GM21515 (cell line): Measurements from ENCODE around the gene COX4I1.

Experiments used
- ATAC-seq: cut with Tn5 transposase; IDR thresholded peaks from one replicate; pipeline ENCODE4 v1.9.1; 2021; ENCODE audit not compliant: unreplicated experiment

Gene COX4I1

DNA sequence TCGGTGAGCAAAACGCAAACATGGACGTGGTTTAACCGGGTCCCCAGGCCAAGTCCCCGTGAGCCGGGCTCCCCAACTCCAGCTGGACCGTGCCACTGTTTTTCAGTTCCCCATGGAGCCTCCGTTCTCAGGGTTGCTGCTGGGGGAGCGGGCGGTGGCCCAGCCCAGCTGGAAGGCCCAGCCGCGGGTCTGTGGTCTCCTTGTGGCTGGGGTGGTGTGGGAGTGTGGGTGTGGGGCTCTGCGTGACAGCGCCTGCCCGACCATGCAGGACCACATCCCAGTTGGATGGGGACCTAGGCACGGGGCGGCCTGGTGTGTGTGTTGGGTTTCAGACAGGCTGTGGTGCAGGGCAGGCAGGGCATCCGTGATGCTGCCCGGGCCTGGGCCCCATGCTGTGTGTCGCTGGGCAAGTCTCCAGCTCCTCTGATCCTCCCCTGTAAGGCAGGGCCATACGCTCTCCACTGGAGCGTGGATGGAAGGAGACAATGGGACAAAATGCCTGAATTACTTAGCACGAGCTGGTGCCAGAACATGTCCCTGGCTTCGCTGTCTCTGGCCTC, 40.3 kb downstream of the COX4I1 start:
- no peak for ATAC-seq

DNA sequence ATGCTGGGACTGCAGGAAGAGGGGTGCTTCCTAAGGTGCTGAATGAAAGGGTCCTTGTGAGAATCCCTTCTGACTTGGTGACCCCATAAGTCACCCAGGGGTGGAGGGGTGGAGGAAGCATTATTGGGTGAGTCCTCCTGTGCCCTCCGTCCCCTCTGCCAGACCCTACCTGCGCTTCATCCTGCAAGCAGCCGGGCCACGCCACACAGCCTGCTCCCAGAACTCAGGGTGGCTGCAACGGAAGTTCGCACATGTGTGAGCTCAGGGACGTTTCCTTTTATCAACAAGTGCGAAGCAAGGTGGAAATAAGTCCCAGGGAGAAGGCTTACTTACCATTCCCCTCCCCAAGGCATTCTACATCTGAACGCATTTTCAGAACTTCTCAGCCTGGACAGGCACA, 40.9 kb downstream of the COX4I1 start:
- no peak for ATAC-seq

DNA sequence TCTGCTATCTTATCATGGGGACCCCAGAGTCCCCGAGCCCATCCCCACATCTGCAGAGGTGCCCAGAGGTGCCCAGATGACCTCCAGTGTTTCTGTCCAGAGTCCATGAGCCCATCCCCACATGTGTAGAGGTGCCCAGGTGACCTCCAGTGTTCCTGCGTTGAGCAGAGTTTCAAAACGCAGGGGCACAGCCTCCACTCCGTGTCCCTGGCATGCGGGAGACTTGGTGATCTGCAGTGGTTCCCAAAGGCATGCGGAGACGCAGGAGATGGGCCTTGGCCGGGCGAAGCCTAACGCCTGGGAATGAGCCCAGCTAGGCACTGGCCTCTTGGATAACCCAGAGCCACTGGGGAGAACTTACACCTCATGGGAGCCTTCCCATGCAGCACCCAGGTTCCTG, 41.3 kb downstream of the COX4I1 start:
- ATAC-seq = no peak

- no peak for ATAC-seq
Measured at GRCh38 chr16:85842435-85842834, 42.9 kb downstream of the COX4I1 start.

- no peak for ATAC-seq
Measured at GRCh38 chr16:85842848-85843247, 43.4 kb downstream of the COX4I1 start.

DNA sequence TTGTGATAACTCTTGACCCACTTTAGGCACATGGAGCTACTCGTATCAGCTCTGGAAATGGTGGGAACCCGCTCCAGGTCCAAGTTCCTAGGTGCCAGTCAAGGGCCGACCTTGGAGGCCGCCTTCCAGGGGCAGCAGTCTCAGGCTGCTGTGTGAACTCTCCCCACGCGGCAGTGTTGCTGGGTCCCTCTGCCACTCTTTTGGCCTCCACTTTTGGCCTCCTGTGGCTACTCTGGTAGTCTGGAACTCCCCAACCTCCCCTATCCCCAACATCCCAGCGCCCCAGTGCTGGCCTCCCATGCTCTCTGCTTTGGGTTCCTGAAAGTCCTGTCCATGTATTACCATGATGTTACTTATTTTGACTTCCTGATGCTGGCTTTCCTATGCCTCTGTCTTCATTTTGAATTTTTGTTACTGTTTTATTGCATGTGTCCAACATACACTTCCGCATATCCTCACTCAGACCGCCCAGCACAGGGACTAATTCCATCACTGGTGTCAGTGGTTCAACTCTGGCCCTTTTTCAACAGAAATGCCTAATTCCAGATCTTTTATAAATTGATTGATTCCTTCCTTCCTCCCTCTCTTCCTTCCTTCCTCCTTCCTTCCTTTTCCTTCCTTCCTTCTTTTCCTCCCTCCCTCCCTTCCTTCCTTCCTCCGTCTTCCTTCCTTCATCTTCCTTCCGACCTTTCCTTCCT, 44.1 kb downstream of the COX4I1 start:
- no peak for ATAC-seq

DNA sequence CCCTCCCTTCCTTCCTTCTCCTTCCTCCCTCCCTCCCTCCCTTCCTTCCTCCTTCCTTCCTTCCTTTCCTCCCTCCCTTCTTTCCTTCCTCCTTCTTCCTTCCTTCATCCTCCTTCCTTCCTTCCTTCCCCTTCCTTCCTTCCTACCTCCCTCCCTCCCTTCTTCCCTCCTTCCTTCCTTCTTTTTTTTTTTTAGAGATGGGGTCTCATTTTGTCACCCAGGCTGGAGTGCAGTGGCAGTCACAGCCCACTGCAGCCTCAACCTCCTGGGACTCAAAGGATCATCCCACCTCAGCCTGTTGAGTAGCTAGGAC, 44.6 kb downstream of the COX4I1 start:
- no peak for ATAC-seq

DNA sequence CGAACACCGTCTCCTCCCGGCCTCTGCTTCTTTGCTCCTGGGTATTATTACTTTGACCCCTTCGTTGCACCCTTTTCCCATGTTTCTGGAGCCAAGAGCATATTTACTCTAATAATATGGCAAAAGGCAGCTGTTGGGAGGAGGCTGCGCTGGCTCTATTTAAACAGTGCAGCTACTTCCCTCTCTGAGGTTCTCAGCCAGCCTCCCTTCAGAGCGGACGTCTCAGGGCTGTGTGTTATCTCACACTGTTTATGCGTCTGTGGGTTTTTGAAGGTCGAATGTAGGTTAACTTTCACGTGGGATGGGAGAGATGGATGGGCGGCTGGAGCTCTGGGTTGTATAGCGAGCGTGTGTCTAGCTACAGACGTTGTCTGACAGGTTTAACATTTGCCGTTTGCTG, 45.3 kb downstream of the COX4I1 start:
- no peak for ATAC-seq

DNA sequence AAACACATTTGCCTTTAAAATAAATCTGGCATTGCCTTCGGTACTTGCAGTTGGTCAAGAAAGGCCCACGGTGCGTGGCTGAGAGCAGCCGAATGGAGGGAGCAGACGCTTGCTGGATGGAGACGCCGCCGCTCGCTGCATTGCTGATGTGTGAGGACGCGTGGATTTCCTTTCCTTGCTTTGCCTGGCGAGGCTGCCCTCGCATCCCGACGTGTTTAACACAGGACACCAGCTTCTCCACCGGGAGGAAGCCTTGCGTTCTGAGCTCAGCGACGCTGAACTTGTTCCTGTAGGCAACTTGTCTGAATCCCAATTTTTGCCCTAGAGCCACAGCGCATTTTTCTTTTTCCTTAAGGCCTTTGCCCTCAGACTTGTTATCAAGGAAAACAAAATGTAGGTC, 45.8 kb downstream of the COX4I1 start:
- no peak for ATAC-seq

- ATAC-seq = no peak
Measured at GRCh38 chr16:85846461-85846860, 47.0 kb downstream of the COX4I1 start.

DNA sequence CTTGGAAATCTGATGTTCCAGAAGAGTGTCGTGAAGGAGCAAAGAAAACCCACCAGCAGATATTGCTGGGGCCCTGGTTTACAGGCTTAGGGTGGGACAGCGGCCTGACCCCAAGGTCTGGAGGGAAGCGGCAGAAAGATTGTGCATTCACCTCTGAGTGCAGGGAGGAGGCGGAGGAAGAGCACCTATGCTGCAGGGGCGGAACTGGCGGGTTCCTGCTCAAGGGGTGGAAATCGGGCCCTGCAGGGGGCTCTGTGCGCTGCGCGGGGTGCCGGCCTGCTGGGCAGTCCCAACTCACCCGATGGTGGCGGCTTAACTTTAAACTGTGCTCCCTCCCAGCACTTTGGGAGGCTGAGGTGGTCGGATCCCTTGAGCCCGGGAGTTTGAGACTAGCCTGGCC, 47.5 kb downstream of the COX4I1 start:
- no peak for ATAC-seq

GRCh38 chr16:85847681-85848601, 48.4 kb downstream of the COX4I1 start:
- ATAC-seq = no peak

- ATAC-seq = no peak
Measured at GRCh38 chr16:85848986-85849385, 49.5 kb downstream of the COX4I1 start.

GRCh38 chr16:85849388-85849787, 49.9 kb downstream of the COX4I1 start:
- ATAC-seq = no peak

GRCh38 chr16:85850344-85850880, 50.9 kb downstream of the COX4I1 start:
- ATAC-seq = no peak

- ATAC-seq = no peak
Measured at GRCh38 chr16:85851034-85851785, 51.7 kb downstream of the COX4I1 start.

GRCh38 chr16:85853547-85854545, 54.4 kb downstream of the COX4I1 start:
- ATAC-seq = no peak

GRCh38 chr16:85854935-85855334, 55.4 kb downstream of the COX4I1 start:
- ATAC-seq = no peak

GRCh38 chr16:85856079-85856478, 56.6 kb downstream of the COX4I1 start:
- ATAC-seq = no peak

DNA sequence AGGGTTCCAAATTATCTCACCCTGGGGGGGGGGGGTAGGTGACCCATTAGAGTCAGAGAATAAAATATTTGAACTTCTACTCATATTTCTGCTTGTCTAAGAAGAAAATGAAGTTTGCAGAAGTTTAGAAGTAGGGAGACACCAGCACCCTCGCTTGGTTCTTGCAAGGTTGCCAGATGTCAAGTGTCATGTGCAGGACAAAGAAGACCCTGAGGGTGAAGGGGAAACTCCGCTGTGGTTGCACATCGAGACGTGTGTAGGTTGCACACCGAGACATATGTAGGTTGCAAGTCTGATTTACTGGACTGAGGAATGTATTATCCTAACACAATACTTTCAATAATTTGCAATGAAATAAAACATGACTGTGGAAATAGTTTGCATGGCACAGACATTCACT, 57.1 kb downstream of the COX4I1 start:
- ATAC-seq = no peak
